GM21526 (cell line): ENCODE measurements around the gene KLHL13.

Experiments used
- ATAC-seq: cut with Tn5 transposase; IDR thresholded peaks from one replicate; pipeline ENCODE4 v1.9.1; 2021; ENCODE audit warnings: moderate library complexity; ENCODE audit not compliant: unreplicated experiment, low FRiP score

Gene KLHL13

DNA sequence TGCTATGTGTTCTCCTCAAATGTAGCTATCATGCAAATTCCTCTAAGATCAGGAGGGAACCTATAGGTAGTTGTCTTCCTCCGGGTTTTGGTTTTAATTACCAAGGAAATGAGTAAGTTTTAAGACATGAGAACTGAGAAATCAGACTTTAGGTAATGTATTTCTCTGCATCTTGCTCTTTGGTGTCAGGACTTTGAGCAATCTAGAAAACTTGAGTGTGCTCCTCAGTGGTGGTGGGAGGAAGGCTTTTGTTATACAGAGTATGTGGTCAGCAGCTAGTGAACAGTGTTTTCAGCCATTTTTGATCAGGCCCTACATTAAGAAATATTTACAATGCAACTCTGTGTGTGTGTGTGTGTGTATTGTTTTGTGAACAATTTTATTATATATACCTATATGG, 224.1 kb downstream of the KLHL13 start:
- ATAC-seq = no peak

DNA sequence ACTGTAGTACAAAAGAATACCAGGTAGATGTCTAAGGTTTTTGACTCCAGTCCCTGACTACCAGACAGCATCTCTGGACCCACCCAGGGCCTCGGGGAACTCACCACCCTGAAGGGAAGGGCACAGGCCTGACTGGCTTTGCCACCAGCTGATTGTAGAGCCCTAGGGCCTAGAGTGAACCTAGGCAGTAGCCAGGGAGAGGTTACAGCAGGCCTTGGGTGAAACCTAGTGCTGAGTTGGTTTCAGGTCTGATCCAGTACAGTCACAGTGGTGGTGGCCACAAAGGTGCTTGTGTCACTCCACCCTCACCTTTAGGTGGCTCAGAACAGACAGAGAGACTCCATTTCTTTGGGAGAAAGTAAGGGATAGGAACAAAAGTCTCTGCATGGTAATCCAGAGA, 244.8 kb downstream of the KLHL13 start:
- ATAC-seq = no peak

DNA sequence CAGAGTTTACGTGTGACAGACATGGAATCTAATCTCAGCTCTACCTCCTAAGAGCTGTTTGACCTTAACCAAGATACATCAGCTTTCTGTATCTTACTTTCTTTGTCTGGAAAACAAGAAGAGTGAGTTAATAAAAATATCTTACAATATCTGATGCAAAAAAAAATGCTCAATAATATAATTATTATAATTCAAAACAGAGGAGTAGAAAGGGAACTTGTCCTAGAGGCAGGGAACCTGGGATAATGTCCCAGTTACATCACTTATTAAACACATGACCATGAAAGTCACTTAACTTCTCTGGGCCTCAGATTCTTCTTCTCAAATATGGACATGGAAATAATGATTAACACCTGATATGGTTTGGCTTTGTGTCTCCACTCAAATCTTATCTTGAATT, 256.1 kb downstream of the KLHL13 start:
- no peak for ATAC-seq

DNA sequence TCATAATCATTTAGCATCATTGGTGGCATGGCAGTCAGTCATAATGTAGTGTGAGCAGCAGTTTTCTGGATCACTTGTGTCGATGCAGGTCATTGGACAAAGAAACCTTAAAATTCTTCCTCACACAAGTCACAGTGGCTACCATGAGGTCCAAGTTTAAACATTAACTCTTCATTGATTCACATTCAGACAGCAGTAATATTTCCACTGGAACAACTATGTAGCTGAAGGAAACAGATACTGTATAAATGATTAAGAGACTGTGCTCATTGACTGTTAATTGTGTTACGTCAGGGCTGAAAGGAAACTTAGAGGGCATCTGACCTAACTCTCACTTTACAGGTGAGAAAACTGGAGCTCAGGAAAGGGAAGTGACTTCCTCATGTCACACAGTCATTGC, 261.8 kb downstream of the KLHL13 start:
- ATAC-seq = no peak

GRCh38 chrX:117851025-117851424, 265.6 kb downstream of the KLHL13 start:
- ATAC-seq = no peak
